Prostate gland (tissue), 2 donors: ENCODE measurements around the gene MT1M. TPM values are rescaled to one million over a fixed set of nuclear protein-coding genes. Genes with fewer than 3 reads are reported as not detected.

Experiments used
- DNase-seq: peaks from one replicate; pipeline ENCODE4 v3.0.0-alpha.2; 2019; ENCODE audit warnings: low spot score
- H3K27ac ChIP-seq, 2 donors: fragments of 200-600 bp; sonication (generic); 2 replicates each; pipeline ENCODE4 v1.5.1; 2017 to 2019
- H3K27me3 ChIP-seq: fragments of 200-600 bp; sonication (generic); replicated peaks from 2 replicates; pipeline ENCODE4 v1.5.1; 2019; ENCODE audit not compliant: insufficient read depth
- H3K36me3 ChIP-seq, 2 donors: fragments of 200-600 bp; sonication (generic); 1 replicate in 1 of 2; 2 replicates in 1 of 2; pipeline versions ENCODE4 v1.5.1 to v1.8.1; 2017 to 2019
- H3K4me1 ChIP-seq: fragments of 200-600 bp; sonication (generic); replicated peaks from 2 replicates; pipeline ENCODE4 v1.5.1; 2019
- H3K4me3 ChIP-seq, 2 donors: fragments of 200-600 bp; sonication (generic); 2 replicates each; pipeline ENCODE4 v1.5.1; 2017 to 2019
- H3K9me3 ChIP-seq: fragments of 200-600 bp; sonication (generic); 2 replicates; pipeline ENCODE4 v1.5.1; 2017
- POLR2A ChIP-seq: fragments of 450-650 bp; IDR thresholded peaks from one replicate; pipeline ENCODE4 v1.6.1; 2016; ENCODE audit warnings: antibody characterized with exemption, mild to moderate bottlenecking
- POLR2AphosphoS5 ChIP-seq: sonication (generic); formaldehyde crosslinking; IDR thresholded peaks from one replicate; pipeline ENCODE4 v1.6.1; 2017; ENCODE audit warnings: antibody characterized with exemption
- WGBS: methylation state at CpG from one replicate; pipeline ENCODE4 v1.1.5; 2018; 5-methylcytosine and 5-hydroxymethylcytosine counted together
- intact Hi-C: fragments of 100-400 bp; cut with DNase I; formaldehyde crosslinking; loops from one replicate; pipeline ENCODE4 v1.14.2; 2022
- total RNA-seq, 2 donors: library from RNA; depleted of rRNA; stranded (reverse); fragments of >200 nt; gene quantifications; one replicate each; pipeline ENCODE4 v1.1.0, GENCODE V29; 2016
- TF ChIP-seq, protein P1 (sequence below), 4 experiments: fragments of 200-600 bp in 2 of 4; fragments of 450-650 bp in 2 of 4; sonication (generic) in 2 of 4; IDR thresholded peaks; 1 replicate in 3 of 4; 2 replicates in 1 of 4; pipeline ENCODE4 v1.5.1; 2016 to 2019; ENCODE audit warnings: antibody characterized with exemption in 4 of 4, mild to moderate bottlenecking in 2 of 4, moderate library complexity in 2 of 4

The MT1M gene
- total RNA-seq, 2 donors from 2014 or later: 14.8 to 37.4 TPM

GRCh38 chr16:56589141-56590039 lies 43.1 kb upstream of the MT1M start, which contains the start of gene MT3:
Gene MT3, plus strand, starts transcription at chr16:56589528. Its CDS starts 63 bp downstream, at chr16:56589591.
- no peaks in the 10 kb centered on the region for H3K4me1 ChIP-seq
- no peaks in the 10 kb centered on the region for H3K36me3 ChIP-seq
- no peaks in the 10 kb centered on the region for H3K27me3 ChIP-seq
- WGBS: 4% methylated on average over 82 of the region's 87 CpGs
- H3K4me3 ChIP-seq: peak within 1 kb of the TSS; percentile 24 to 44
- intact Hi-C loops: no loop called here
- no peaks in the 10 kb centered on the region for H3K9me3 ChIP-seq
- TF ChIP-seq POLR2A (no peak), POLR2AphosphoS5 (no peak)
- TF ChIP-seq, protein P1, sequence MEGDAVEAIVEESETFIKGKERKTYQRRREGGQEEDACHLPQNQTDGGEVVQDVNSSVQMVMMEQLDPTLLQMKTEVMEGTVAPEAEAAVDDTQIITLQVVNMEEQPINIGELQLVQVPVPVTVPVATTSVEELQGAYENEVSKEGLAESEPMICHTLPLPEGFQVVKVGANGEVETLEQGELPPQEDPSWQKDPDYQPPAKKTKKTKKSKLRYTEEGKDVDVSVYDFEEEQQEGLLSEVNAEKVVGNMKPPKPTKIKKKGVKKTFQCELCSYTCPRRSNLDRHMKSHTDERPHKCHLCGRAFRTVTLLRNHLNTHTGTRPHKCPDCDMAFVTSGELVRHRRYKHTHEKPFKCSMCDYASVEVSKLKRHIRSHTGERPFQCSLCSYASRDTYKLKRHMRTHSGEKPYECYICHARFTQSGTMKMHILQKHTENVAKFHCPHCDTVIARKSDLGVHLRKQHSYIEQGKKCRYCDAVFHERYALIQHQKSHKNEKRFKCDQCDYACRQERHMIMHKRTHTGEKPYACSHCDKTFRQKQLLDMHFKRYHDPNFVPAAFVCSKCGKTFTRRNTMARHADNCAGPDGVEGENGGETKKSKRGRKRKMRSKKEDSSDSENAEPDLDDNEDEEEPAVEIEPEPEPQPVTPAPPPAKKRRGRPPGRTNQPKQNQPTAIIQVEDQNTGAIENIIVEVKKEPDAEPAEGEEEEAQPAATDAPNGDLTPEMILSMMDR (IDR thresholded peaks at IDR 0.05): no peak
- DNase-seq: peak; percentile 26
- no peak within 1 kb of the TSS for H3K27ac ChIP-seq

GRCh38 chr16:56591377-56592060 lies 40.9 kb upstream of the MT1M start:
- WGBS: 69% methylated on average over 4 of the region's 4 CpGs
- Histone ChIP-seq H3K36me3 (no peaks in the 10 kb centered on the region), H3K9me3 (no peaks in the 10 kb centered on the region), H3K4me3 (no peak overlapping the region), H3K27ac (no peak overlapping the region), H3K27me3 (no peaks in the 10 kb centered on the region), H3K4me1 (no peaks in the 10 kb centered on the region)
- no peak for TF ChIP-seq POLR2A
- TF ChIP-seq, protein P1 (IDR thresholded peaks at IDR 0.05): no peak
- no peak for TF ChIP-seq POLR2AphosphoS5
- intact Hi-C loops: no loop called here
- DNase-seq: no peak

DNA sequence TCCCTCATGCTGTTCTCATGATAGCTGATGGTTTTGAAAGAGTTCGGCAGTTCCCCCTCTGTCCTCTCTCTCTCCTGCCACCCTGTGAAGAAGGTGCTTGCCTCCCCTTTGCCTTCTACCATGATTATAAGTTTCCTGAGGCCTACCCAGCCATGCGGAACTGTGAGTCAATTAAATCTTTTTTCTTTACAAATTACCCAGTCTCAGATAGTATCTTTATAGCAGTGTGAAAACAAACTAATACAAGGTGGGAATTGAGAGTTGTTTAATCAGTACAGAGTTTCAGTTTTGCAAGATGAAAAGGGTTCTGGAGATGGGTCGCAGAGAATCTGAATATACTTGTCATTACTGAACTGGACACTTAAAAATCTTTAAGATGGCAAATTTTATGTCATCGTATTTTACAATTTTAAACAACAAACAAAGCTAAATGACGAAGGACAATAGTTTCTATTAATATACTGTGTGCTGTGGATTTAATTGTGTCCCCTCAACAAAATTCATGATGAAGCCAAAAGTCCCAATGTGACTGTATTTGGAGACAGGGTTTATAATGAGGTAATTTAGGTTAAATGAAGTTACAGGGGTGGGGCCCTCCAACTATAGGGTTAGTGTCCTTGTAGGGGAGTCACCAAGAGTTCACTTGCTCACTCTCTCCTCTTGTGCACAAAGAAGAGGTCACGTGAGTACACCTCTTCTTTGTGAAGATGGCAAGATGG lies 38.7 kb upstream of the MT1M start:
- Histone ChIP-seq H3K9me3 (no peaks in the 10 kb centered on the region), H3K4me3 (no peak overlapping the region), H3K36me3 (no peaks in the 10 kb centered on the region), H3K27me3 (no peaks in the 10 kb centered on the region), H3K27ac (no peak overlapping the region), H3K4me1 (no peaks in the 10 kb centered on the region)
- no peak for TF ChIP-seq POLR2A
- no peak for TF ChIP-seq POLR2AphosphoS5
- TF ChIP-seq, protein P1 (IDR thresholded peaks at IDR 0.05): no peak
- intact Hi-C loops: no loop called here
- 68% methylated on average over 6 of the region's 6 CpGs for WGBS
- DNase-seq: no peak

GRCh38 chr16:56594292-56594619 lies 38.2 kb upstream of the MT1M start:
- TF ChIP-seq POLR2AphosphoS5: no peak
- TF ChIP-seq, protein P1 (IDR thresholded peaks at IDR 0.05): no peak
- no peak for TF ChIP-seq POLR2A
- no peak for DNase-seq
- no peaks in the 10 kb centered on the region for H3K4me1 ChIP-seq
- intact Hi-C loops: no loop called here
- H3K9me3 ChIP-seq: no peaks in the 10 kb centered on the region
- H3K36me3 ChIP-seq: no peaks in the 10 kb centered on the region
- no peak overlapping the region for H3K4me3 ChIP-seq
- 98% methylated on average over 5 of the region's 5 CpGs for WGBS
- H3K27me3 ChIP-seq: no peaks in the 10 kb centered on the region
- no peak overlapping the region for H3K27ac ChIP-seq
